HG03575 (cell line): Measurements from ENCODE around the gene POP5.
"Not testable (repeated sequence)": the region's sequence is repeated elsewhere in the genome, so short reads cannot be mapped to it uniquely, and the experiment has no call there.

Source experiments
- ATAC-seq: cut with Tn5 transposase; IDR thresholded peaks from one replicate; pipeline ENCODE4 v1.9.1; 2021; ENCODE audit not compliant: unreplicated experiment, insufficient number of reproducible peaks, low FRiP score; ENCODE audit errors: extremely low read depth

The POP5 gene

GRCh38 chr12:120580787-120581723 lies at the start of gene POP5:
Gene POP5, minus strand, starts transcription at chr12:120581402. Its CDS starts 40 bp downstream, at chr12:120581362.
- peak; percentile 88 for ATAC-seq

DNA sequence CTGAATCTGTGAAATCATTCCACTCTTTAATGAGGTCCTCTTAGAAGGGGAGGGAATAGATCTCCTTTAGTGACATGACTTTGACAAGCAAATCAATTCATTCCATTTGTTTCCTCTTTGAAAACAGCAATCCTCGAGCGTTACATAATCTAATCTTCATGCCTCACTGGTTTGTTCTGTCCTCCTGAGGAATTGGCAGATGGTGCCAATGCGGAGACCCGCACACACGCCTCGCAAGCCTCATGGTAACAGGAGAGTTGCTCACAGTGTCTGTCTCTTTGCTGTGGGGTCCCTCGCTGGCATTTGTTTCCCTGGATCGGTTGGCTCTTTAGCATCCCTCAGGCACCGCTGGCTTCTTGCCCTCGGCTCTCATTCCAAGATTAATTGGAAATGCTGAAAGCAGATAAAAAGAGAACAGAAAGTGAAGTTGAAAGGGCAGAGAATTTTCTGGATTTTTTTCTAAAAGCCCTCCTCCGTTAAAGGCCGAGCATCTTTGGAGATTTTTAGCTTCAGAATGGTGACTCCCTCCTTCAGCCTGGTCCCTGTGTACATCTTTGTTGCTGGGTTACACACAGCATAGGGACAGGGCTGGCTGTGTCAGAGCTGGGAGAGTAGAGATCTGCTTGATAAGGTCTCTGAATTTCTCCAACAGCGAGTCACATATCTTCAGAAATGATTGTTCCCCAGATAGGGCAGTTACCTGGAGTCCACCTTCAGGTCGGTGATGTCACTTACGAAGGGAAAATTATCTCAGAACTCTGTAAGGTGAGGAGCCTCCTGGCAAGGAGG lies 49.1 kb upstream of the POP5 start:
- no peak for ATAC-seq

DNA sequence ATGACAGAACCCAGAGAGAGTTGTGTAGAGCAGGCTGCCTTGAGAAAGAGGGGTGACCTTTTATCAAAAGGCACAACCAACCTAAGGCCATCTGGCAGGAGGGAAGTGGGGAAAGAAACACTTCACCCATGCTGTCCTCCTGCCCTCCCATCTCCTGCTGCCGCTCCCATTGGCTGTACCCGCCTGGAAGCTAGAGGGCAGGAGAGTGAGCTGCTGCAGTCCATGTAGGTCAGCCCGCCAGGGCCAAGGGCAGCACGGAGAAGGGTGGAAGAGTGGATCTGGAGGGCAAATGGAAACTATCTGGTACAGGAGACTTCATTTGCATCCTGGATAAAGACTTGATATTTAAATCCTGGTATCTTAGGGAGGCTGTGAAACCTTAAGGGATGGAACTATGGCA lies 47.7 kb upstream of the POP5 start:
- no peak for ATAC-seq

DNA sequence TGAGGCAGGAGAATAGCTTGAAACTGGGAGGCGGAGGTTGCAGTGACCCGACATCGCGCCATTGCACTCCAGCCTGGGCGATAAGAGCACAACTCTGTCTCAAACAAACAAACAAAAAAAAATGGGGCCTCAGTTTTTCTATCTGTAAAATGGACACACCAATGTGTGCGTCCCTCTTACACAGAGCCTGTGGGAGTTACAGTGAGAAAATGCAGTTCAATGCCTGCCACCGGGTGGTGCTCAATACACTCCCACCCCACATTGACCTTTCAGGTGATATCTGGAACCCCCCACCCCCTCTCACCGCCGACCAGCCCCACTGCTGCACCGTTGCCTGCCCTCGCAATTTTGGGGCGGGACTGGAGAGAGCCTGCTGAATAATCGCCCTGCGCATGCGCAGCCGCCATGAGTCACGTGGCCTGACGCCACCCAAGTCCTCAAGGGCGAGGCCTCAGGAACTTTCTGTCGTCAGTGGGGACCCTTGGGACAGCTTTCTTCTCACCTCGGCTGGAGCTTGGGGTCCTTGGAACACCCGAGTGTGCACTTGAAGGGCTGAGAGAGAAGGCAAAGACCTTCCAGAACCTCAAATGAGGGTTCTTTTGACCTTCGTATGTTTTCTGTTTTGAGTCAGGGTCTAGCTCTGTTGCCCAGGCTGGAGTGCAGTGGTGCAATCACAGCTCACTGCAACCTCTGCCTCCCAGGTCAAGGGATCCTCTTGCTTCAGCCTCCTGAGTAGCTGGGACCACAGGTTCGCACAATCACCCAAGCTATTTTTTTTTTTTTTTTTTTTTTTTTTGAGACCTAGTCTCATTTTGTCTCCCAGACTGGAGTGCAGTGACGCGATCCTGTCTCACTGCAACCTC lies 44.6 kb upstream of the POP5 start:
- ATAC-seq: no peak

- ATAC-seq: no peak
These were observed 39.4 kb upstream of the POP5 start for GRCh38 chr12:120620624-120621023.

GRCh38 chr12:120618954-120619615 lies 37.9 kb upstream of the POP5 start:
- no peak for ATAC-seq

DNA sequence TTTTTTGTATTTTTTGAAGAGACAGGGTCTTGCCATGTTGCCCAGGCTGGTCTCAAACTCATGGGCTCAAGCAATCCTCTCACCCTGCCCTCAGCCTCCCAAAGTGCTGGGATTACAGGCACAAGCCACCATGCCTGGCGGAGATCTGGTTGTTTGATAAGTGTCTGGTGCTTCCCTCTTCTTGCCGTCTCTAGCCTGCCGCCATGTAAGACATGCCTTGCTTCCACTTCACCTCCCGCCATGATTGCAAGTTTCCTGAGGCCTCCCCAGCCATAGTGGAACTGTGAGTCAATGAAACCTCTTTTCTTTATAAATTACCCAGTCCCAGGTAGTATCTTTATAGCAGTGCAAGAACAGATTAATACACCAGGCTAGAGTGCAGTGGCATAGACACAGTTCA lies 36.6 kb upstream of the POP5 start:
- not testable (repeated sequence) for ATAC-seq

GRCh38 chr12:120617193-120617592 lies 36.0 kb upstream of the POP5 start:
- not testable (repeated sequence) for ATAC-seq

GRCh38 chr12:120614848-120615247 lies 33.6 kb upstream of the POP5 start:
- ATAC-seq: no peak

GRCh38 chr12:120611534-120611933 lies 30.3 kb upstream of the POP5 start:
- not testable (repeated sequence) for ATAC-seq

- ATAC-seq: no peak
These were observed 29.4 kb upstream of the POP5 start for GRCh38 chr12:120610560-120610959.

GRCh38 chr12:120602416-120602815 lies 21.2 kb upstream of the POP5 start:
- ATAC-seq: not testable (repeated sequence)

GRCh38 chr12:120599672-120600552 lies 18.7 kb upstream of the POP5 start:
- no peak for ATAC-seq

DNA sequence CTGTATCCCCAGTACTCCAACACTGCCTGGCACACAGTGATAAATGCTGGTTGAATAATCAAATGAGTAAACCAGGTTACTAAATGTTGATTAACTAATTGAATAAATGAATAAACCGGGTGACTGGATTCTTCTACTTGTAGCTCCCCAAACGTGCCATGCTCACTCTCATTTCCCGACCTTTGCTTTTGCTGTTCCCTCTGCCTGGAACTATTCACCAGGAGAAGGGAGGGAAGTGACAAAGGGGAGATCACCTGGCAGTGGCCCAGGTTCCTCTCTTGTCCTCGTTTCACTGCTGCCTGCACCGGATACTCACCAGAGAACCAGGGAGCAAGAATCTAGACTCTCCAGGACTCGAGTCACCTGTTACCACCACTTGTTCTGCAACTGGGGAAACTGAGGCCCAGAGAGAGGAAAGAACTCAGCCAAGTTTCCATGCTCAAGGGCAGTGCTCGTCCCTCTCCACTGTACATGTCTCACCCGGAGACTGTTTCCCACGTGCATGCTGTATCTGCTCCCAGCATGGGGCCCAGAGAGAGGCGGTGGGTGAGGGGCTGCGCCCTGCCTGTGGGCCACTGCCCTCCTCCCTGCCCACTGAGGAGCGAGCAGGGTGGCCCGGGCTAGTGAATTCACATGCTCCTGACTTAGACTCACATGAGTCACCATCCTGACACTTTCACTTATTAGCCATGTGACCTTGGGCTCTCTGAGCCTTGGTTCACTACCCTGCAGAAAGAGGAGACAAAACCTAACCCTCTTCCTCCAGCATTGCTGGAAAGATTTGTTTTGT lies 17.7 kb upstream of the POP5 start:
- no peak for ATAC-seq

DNA sequence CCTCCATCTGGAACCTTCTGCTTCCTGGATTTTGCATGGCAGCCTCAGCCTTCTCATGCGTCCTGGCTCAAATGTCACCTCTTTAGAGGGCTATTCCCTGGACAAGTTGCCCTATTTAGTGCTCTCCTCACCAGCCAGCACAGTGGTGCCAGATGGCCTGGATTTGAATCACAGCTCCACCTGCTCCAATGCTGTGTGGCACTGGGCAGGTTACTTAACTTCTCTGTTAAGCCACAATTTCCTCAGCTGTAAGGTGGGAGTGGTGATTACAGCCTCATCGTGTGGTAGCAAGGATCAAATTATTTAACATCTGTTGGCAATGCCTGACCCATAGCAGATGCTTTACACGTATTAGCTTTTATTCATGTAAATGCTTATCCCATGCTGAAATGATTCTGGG lies 16.7 kb upstream of the POP5 start:
- ATAC-seq: no peak

DNA sequence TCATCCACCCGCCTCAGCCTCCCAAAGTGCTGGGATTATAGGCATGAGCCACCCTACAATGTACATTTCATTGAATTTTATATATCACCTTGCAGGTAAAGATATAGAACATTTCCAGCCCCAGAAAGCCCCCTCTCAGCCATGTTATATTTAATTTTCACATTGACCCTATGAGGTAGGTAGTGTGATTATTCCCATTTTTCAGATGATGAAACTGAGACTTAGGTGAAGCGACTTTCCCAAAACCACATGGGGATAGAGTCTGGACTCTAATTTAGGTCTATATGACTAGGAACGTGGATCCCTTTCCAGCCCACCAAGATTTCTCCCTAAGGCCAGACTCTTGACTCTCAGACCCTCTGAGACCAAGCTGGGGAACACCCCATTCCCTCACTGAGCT lies 15.7 kb upstream of the POP5 start:
- ATAC-seq: no peak
